ENCODE data around the gene TTLL5. TPM values are rescaled to one million over a fixed set of nuclear protein-coding genes. Genes with fewer than 3 reads are reported as not detected.

TTLL5 gene
- total and polyA plus RNA-seq, 10 of the 15 experiments (the other 5 are each of a cell fraction or from before 2014, with no cell fraction given), result 3.2 to 25.9 (median 13.8) TPM

- SMC1A ChIA-PET (ENCODE audit: uncharacterized antibody, unreplicated experiment), result interaction anchor here (1.9 kb wide), 1 partner anchor 14 kb away, joined by 5 read pairs; no protein-coding TSS in a partner anchor
- Histone ChIP-seq H3K36me3 (ENCODE audit: control insufficient read depth in 2 of 2, insufficient read depth in 2 of 2, low read length in 1 of 2) (no peaks in the 10 kb centered on the region), H3K9ac (ENCODE audit: control insufficient read depth, insufficient read depth, low read length) (no peak overlapping the region), H3K79me2 (ENCODE audit: control insufficient read depth, insufficient read depth, low read length) (no peaks in the 10 kb centered on the region), H3K4me1 (ENCODE audit: control insufficient read depth, insufficient read depth, low read length) (peaks cover 6% of the 10 kb centered on the region; the same call in 1 of the 2 replicates), H3K4me3 (no peak overlapping the region), H4K20me1 (ENCODE audit: control insufficient read depth, insufficient read depth) (no peaks in the 10 kb centered on the region), H3K4me2 (ENCODE audit: control insufficient read depth, insufficient read depth) (no peak overlapping the region), H3K27ac (ENCODE audit: control insufficient read depth, insufficient read depth) (no peak overlapping the region), H3K27me3 (replicated peaks in 1 of 2; ENCODE audit: control insufficient read depth in 2 of 2, insufficient read depth in 2 of 2, low read length in 1 of 2) (no peaks in the 10 kb centered on the region), H3K9me3 (replicated peaks; ENCODE audit: control insufficient read depth, insufficient read depth, low read length) (no peaks in the 10 kb centered on the region), H2AFZ (ENCODE audit: control insufficient read depth, low read depth, low read length) (no peak overlapping the region)
- 88% methylated on average over 4 of the region's 4 CpGs for WGBS (ENCODE audit: insufficient coverage, insufficient replicate concordance, low lambda C conversion rate, missing lambda C conversion rate)
- no peak for TF ChIP-seq SKIL (IDR thresholded peaks at IDR 0.05; ENCODE audit: low read depth, poor library complexity, severe bottlenecking)
- CTCF ChIA-PET, result interaction anchor here (1.1 to 4.1 kb wide), 4 partner anchors 8 to 62 kb away, joined by 3 to 17 read pairs (median 8); partner anchors contain the start of gene TGFB3
- no peak for FAIRE-seq
- RAD21 ChIA-PET (ENCODE audit: unreplicated experiment), result no interaction called here
- POLR2A ChIA-PET, result no interaction called here
- in situ Hi-C loops (cut with MboI) (no loop called here), intact Hi-C loops (cut with micrococcal nuclease; ENCODE audit: unreplicated experiment) (no loop called here)
- BruUV-seq (replicated peaks), result no TSS peak
- DNase-seq (ENCODE audit: low read depth, low spot score), result no peak
- ATAC-seq, result no peak
Observed at GRCh38 chr14:75968456-75968855, 307.4 kb downstream of the TTLL5 start.

GRCh38 chr14:75969126-75969525, 308.1 kb downstream of the TTLL5 start:
- Histone ChIP-seq H3K4me2 (ENCODE audit: control insufficient read depth, insufficient read depth) (no peak overlapping the region), H3K9me3 (replicated peaks; ENCODE audit: control insufficient read depth, insufficient read depth, low read length) (no peaks in the 10 kb centered on the region), H3K9ac (ENCODE audit: control insufficient read depth, insufficient read depth, low read length) (no peak overlapping the region), H3K27me3 (replicated peaks in 1 of 2; ENCODE audit: control insufficient read depth in 2 of 2, insufficient read depth in 2 of 2, low read length in 1 of 2) (no peaks in the 10 kb centered on the region), H3K4me1 (ENCODE audit: control insufficient read depth, insufficient read depth, low read length) (peaks cover 6% of the 10 kb centered on the region; the same call in 1 of the 2 replicates), H3K27ac (ENCODE audit: control insufficient read depth, insufficient read depth) (no peak overlapping the region), H3K4me3 (no peak overlapping the region), H2AFZ (ENCODE audit: control insufficient read depth, low read depth, low read length) (no peak overlapping the region), H3K36me3 (ENCODE audit: control insufficient read depth in 2 of 2, insufficient read depth in 2 of 2, low read length in 1 of 2) (no peaks in the 10 kb centered on the region), H4K20me1 (ENCODE audit: control insufficient read depth, insufficient read depth) (no peaks in the 10 kb centered on the region), H3K79me2 (ENCODE audit: control insufficient read depth, insufficient read depth, low read length) (no peaks in the 10 kb centered on the region)
- in situ Hi-C loops (cut with MboI), result no loop called here
- ChIA-PET CTCF (interaction anchor here (1.0 to 4.1 kb wide), 6 partner anchors 8 to 260 kb away, joined by 3 to 17 read pairs (median 5); partner anchors contain the start of gene TGFB3), POLR2A (no interaction called here), SMC1A (ENCODE audit: uncharacterized antibody, unreplicated experiment) (interaction anchor here (0.8 to 1.9 kb wide), 3 partner anchors 10 to 63 kb away, joined by 3 to 5 read pairs (median 5); no protein-coding TSS in a partner anchor), RAD21 (ENCODE audit: unreplicated experiment) (no interaction called here)
- ATAC-seq (no peak), FAIRE-seq (peak; percentile 68), DNase-seq (ENCODE audit: low read depth, low spot score) (no peak)
- BruUV-seq (replicated peaks), result no TSS peak
- intact Hi-C loops (cut with micrococcal nuclease; ENCODE audit: unreplicated experiment), result no loop called here
- 67% methylated on average over 4 of the region's 4 CpGs for WGBS (ENCODE audit: insufficient coverage, insufficient replicate concordance, low lambda C conversion rate, missing lambda C conversion rate)
- TF ChIP-seq ZNF274 (IDR thresholded peaks at IDR 0.05; ENCODE audit: insufficient read depth, insufficient read length), result no peak
- TF ChIP-seq JUNB (IDR thresholded peaks at IDR 0.05), result peak; percentile 57; the same call in 1 of the 2 replicates
